Activated CD8-positive, alpha-beta T cell treated with anti-CD3 and anti-CD28 coated beads for 36 hours (primary cell): ENCODE results near the gene PLA2R1. TPM values are rescaled to one million over a fixed set of nuclear protein-coding genes. Genes with fewer than 3 reads are reported as not detected.

Source experiments
- ATAC-seq: fragments of 200-7000 bp; cut with Tn5 transposase; one replicate; pipeline ENCODE4 v1.10.0; 2021; ENCODE audit warnings: mild to moderate bottlenecking, moderate library complexity
- CTCF ChIA-PET: fragments of 350-600 bp; sonication (Branson Sonifier 250); formaldehyde crosslinking; loops from one replicate; lab custom pipeline; 2021; ENCODE audit warnings: antibody characterized with exemption; lab: Charles Lee
- POLR2A ChIA-PET: fragments of 350-600 bp; sonication (Branson Sonifier 250); formaldehyde crosslinking; loops from one replicate; lab custom pipeline; 2021; ENCODE audit warnings: antibody characterized with exemption; lab: Charles Lee
- DNase-seq: peaks from one replicate; pipeline ENCODE4 v3.0.0-alpha.2; 2020
- H3K27ac Mint-ChIP-seq: one replicate; pipeline ENCODE4 v1.8.0; 2021; ENCODE audit warnings: mild to moderate bottlenecking, mixed read lengths
- H3K27me3 Mint-ChIP-seq: one replicate; pipeline ENCODE4 v1.8.0; 2021; ENCODE audit warnings: mixed read lengths
- H3K36me3 Mint-ChIP-seq: one replicate; pipeline ENCODE4 v1.8.0; 2021; ENCODE audit warnings: low read depth, mixed read lengths
- H3K4me1 Mint-ChIP-seq: one replicate; pipeline ENCODE4 v1.8.0; 2021; ENCODE audit warnings: low read depth, mixed read lengths
- H3K4me3 Mint-ChIP-seq: one replicate; pipeline ENCODE4 v1.8.0; 2021; ENCODE audit warnings: mild to moderate bottlenecking, moderate library complexity, mixed read lengths
- H3K9me3 Mint-ChIP-seq: one replicate; pipeline ENCODE4 v1.8.0; 2021; ENCODE audit warnings: mixed read lengths
- CTCF ChIP-seq: fragments of 200-600 bp; IDR thresholded peaks from one replicate; pipeline ENCODE4 v1.8.0; 2022; ENCODE audit warnings: antibody characterized with exemption, mild to moderate bottlenecking
- intact Hi-C: fragments of 100-400 bp; cut with micrococcal nuclease; formaldehyde crosslinking; loops from one replicate; pipeline ENCODE4 v1.10.0; 2022
- total RNA-seq, 2 experiments: library from RNA; stranded (reverse); gene quantifications; one replicate each; pipeline ENCODE4 v1.2.3, GENCODE V29; 2021

Gene PLA2R1
- total RNA-seq, 2 experiments from 2014 or later: not detected

GRCh38 chr2:159894145-159894838, 168.1 kb downstream of the PLA2R1 start:
- intact Hi-C loops: no loop called here
- no peak for DNase-seq
- no peaks in the 10 kb centered on the region for H3K9me3 Mint-ChIP-seq
- H3K4me1 Mint-ChIP-seq: peaks cover 82% of the 10 kb centered on the region
- H3K4me3 Mint-ChIP-seq: no peak overlapping the region
- ATAC-seq: no peak
- peaks cover 52% of the 10 kb centered on the region for H3K36me3 Mint-ChIP-seq
- H3K27ac Mint-ChIP-seq: peak overlapping the region; percentile 51
- no peaks in the 10 kb centered on the region for H3K27me3 Mint-ChIP-seq
- POLR2A ChIA-PET: interaction anchor here (0.6 to 3.3 kb wide), 2 partner anchors 11 to 175 kb away, joined by 3 to 14 read pairs; partner anchors contain the start of gene LY75
- TF ChIP-seq CTCF: no peak
- CTCF ChIA-PET: interaction anchor here (1.3 to 2.4 kb wide), 4 partner anchors 8 to 28 kb away, joined by 4 to 9 read pairs (median 6); no protein-coding TSS in a partner anchor

GRCh38 chr2:159892990-159893810, 169.2 kb downstream of the PLA2R1 start:
- Mint-ChIP-seq H3K4me1 (peaks cover 72% of the 10 kb centered on the region), H3K27ac (no peak overlapping the region)
- intact Hi-C loops: no loop called here

GRCh38 chr2:159891917-159892730, 170.3 kb downstream of the PLA2R1 start:
- ATAC-seq (no peak), DNase-seq (no peak)
- ChIA-PET CTCF (interaction anchor here (1.0 to 1.3 kb wide), 3 partner anchors 8 to 14 kb away, joined by 3 to 4 read pairs (median 3); no protein-coding TSS in a partner anchor), POLR2A (interaction anchor here (0.6 to 0.9 kb wide), 2 partner anchors 12 to 22 kb away, joined by 3 read pairs; no protein-coding TSS in a partner anchor)
- peak overlapping the region; percentile 76 for H3K27ac Mint-ChIP-seq
- no peaks in the 10 kb centered on the region for H3K27me3 Mint-ChIP-seq
- no peaks in the 10 kb centered on the region for H3K9me3 Mint-ChIP-seq
- peaks cover 65% of the 10 kb centered on the region for H3K4me1 Mint-ChIP-seq
- no peak for TF ChIP-seq CTCF
- H3K4me3 Mint-ChIP-seq: no peak overlapping the region
- peaks cover 44% of the 10 kb centered on the region for H3K36me3 Mint-ChIP-seq
- intact Hi-C loops: no loop called here

More at GRCh38 chr2:159892990-159893810, 169.2 kb downstream of the PLA2R1 start:
- ATAC-seq (no peak), DNase-seq (no peak)
- ChIA-PET CTCF (interaction anchor here (1.3 kb wide), 1 partner anchor 11 kb away, joined by 3 read pairs; no protein-coding TSS in a partner anchor), POLR2A (no interaction called here)
- H3K9me3 Mint-ChIP-seq: no peaks in the 10 kb centered on the region
- H3K36me3 Mint-ChIP-seq: peaks cover 48% of the 10 kb centered on the region
- no peaks in the 10 kb centered on the region for H3K27me3 Mint-ChIP-seq
- no peak for TF ChIP-seq CTCF
- no peak overlapping the region for H3K4me3 Mint-ChIP-seq

- Mint-ChIP-seq H3K4me3 (no peak overlapping the region), H3K36me3 (peaks cover 40% of the 10 kb centered on the region), H3K27ac (peak overlapping the region; percentile 76), H3K27me3 (no peaks in the 10 kb centered on the region), H3K4me1 (peaks cover 57% of the 10 kb centered on the region), H3K9me3 (no peaks in the 10 kb centered on the region)
- ChIA-PET CTCF (interaction anchor here (1.0 to 1.5 kb wide), 4 partner anchors 9 to 31 kb away, joined by 3 to 6 read pairs (median 4); no protein-coding TSS in a partner anchor), POLR2A (interaction anchor here (0.6 to 1.5 kb wide), 4 partner anchors 12 to 179 kb away, joined by 3 read pairs; partner anchors contain the start of genes LY75 and MARCHF7)
- TF ChIP-seq CTCF: no peak
- DNase-seq (no peak), ATAC-seq (no peak)
- intact Hi-C loops: no loop called here
Measured at GRCh38 chr2:159891267-159891588, 171.2 kb downstream of the PLA2R1 start.
